Vagina (tissue), 2 donors: Measurements from ENCODE around the gene HYAL2. TPM values are rescaled to one million over a fixed set of nuclear protein-coding genes. Genes with fewer than 3 reads are reported as not detected.

Experiments used
- DNase-seq, 2 donors: peaks; one replicate each; pipeline ENCODE4 v3.0.0-alpha.2; 2017; ENCODE audit errors: extremely low spot score in 2 of 2
- H3K27ac ChIP-seq: fragments of 200-600 bp; sonication (generic); one replicate; pipeline ENCODE4 v1.5.1; 2019
- H3K27me3 ChIP-seq: fragments of 200-600 bp; sonication (generic); one replicate; pipeline ENCODE4 v1.5.1; 2019
- H3K36me3 ChIP-seq, 2 donors: fragments of 200-600 bp; sonication (generic); one replicate each; pipeline ENCODE4 v1.5.1; 2017 to 2019
- H3K4me1 ChIP-seq: fragments of 200-600 bp; sonication (generic); one replicate; pipeline ENCODE4 v1.5.1; 2019
- H3K4me3 ChIP-seq, 2 donors: fragments of 200-600 bp; sonication (generic); 1 replicate in 1 of 2; 2 replicates in 1 of 2; pipeline ENCODE4 v1.5.1; 2016 to 2019
- H3K9me3 ChIP-seq: fragments of 200-600 bp; sonication (generic); one replicate; pipeline ENCODE4 v1.5.1; 2019
- CTCF ChIP-seq, 3 experiments: fragments of 450-650 bp in 2 of 3; fragments of 200-600 bp in 1 of 3; sonication (generic) in 1 of 3; IDR thresholded peaks; one replicate each; pipeline ENCODE4 v1.5.1; 2017 to 2019; ENCODE audit warnings: antibody characterized with exemption in 3 of 3, mild to moderate bottlenecking in 2 of 3, moderate library complexity in 2 of 3
- POLR2A ChIP-seq, 2 donors: fragments of 450-650 bp; IDR thresholded peaks; one replicate each; pipeline ENCODE4 v1.6.1; 2017; ENCODE audit warnings: antibody characterized with exemption in 2 of 2, mild to moderate bottlenecking in 2 of 2, moderate library complexity in 2 of 2
- POLR2AphosphoS5 ChIP-seq, 2 donors: sonication (generic); formaldehyde crosslinking; IDR thresholded peaks; one replicate each; pipeline ENCODE4 v1.9.0; 2017; ENCODE audit warnings: antibody characterized with exemption in 2 of 2, mild to moderate bottlenecking in 2 of 2, low read depth in 1 of 2; ENCODE audit not compliant: insufficient read depth in 1 of 2
- intact Hi-C: fragments of 100-400 bp; cut with DNase I; formaldehyde crosslinking; loops from one replicate; pipeline ENCODE4 v1.15.1; 2023
- total RNA-seq: library from RNA; depleted of rRNA; stranded (reverse); fragments of >200 nt; gene quantifications from one replicate; pipeline ENCODE4 v1.2.3, GENCODE V29; 2016

HYAL2 gene
- total RNA-seq, 1 donor from 2014 or later, result 173 TPM

- H3K27me3 ChIP-seq, result no peaks in the 10 kb centered on the region
- H3K4me1 ChIP-seq, result peaks cover 27% of the 10 kb centered on the region
- DNase-seq, result no peak
- peaks cover 0 to 41% of the 10 kb centered on the region in 2 donors for H3K36me3 ChIP-seq
- H3K9me3 ChIP-seq, result no peaks in the 10 kb centered on the region
- TF ChIP-seq CTCF (IDR thresholded peaks at IDR 0.05), result no peak
- TF ChIP-seq POLR2A (IDR thresholded peaks at IDR 0.05), result no peak
- no peak for TF ChIP-seq POLR2AphosphoS5 (IDR thresholded peaks at IDR 0.05; ENCODE audit: insufficient read depth in 1 of 2, low read depth in 1 of 2)
- intact Hi-C loops, result no loop called here
- no peak overlapping the region for H3K27ac ChIP-seq
- no peak overlapping the region for H3K4me3 ChIP-seq
Measured at GRCh38 chr3:50290161-50290641, 32.3 kb downstream of the HYAL2 start.

GRCh38 chr3:50289130-50289529 is 33.4 kb downstream of the HYAL2 start:
- no peak for DNase-seq
- Histone ChIP-seq H3K36me3 (peaks cover 0 to 41% of the 10 kb centered on the region in 2 donors), H3K27me3 (no peaks in the 10 kb centered on the region), H3K27ac (no peak overlapping the region), H3K4me3 (no peak overlapping the region), H3K4me1 (peaks cover 27% of the 10 kb centered on the region), H3K9me3 (no peaks in the 10 kb centered on the region)
- intact Hi-C loops, result no loop called here
- TF ChIP-seq CTCF (IDR thresholded peaks at IDR 0.05), result no peak

GRCh38 chr3:50288387-50289007 is 34.0 kb downstream of the HYAL2 start:
- DNase-seq, result no peak
- peaks cover 0 to 41% of the 10 kb centered on the region in 2 donors for H3K36me3 ChIP-seq
- peaks cover 27% of the 10 kb centered on the region for H3K4me1 ChIP-seq
- no peaks in the 10 kb centered on the region for H3K9me3 ChIP-seq
- no peaks in the 10 kb centered on the region for H3K27me3 ChIP-seq
- H3K4me3 ChIP-seq, result no peak overlapping the region
- intact Hi-C loops, result no loop called here
- no peak overlapping the region for H3K27ac ChIP-seq
- no peak for TF ChIP-seq POLR2A (IDR thresholded peaks at IDR 0.05)
- no peak for TF ChIP-seq POLR2AphosphoS5 (IDR thresholded peaks at IDR 0.05; ENCODE audit: insufficient read depth in 1 of 2, low read depth in 1 of 2)
- TF ChIP-seq CTCF (IDR thresholded peaks at IDR 0.05), result no peak

- intact Hi-C loops, result no loop called here
- H3K9me3 ChIP-seq, result no peaks in the 10 kb centered on the region
- TF ChIP-seq CTCF (IDR thresholded peaks at IDR 0.05), result no peak
- no peak for TF ChIP-seq POLR2A (IDR thresholded peaks at IDR 0.05)
- TF ChIP-seq POLR2AphosphoS5 (IDR thresholded peaks at IDR 0.05; ENCODE audit: insufficient read depth in 1 of 2, low read depth in 1 of 2), result no peak
Measured at GRCh38 chr3:50287262-50287661, 35.3 kb downstream of the HYAL2 start.

More at GRCh38 chr3:50287262-50287661, 35.3 kb downstream of the HYAL2 start:
- no peak overlapping the region for H3K4me3 ChIP-seq
- no peak for DNase-seq
- H3K27ac ChIP-seq, result no peak overlapping the region
- H3K27me3 ChIP-seq, result no peaks in the 10 kb centered on the region
- peaks cover 0 to 41% of the 10 kb centered on the region in 2 donors for H3K36me3 ChIP-seq
- peaks cover 17% of the 10 kb centered on the region for H3K4me1 ChIP-seq
